HepG2 (cell line): ENCODE measurements around the gene HMCN2. TPM values are rescaled to one million over a fixed set of nuclear protein-coding genes. Genes with fewer than 3 reads are reported as not detected.

ENCODE experiments used
- CHD2 ChIP-seq: IDR thresholded peaks from 2 replicates; pipeline ENCODE4 v1.6.1; 2011; ENCODE audit warnings: low read depth, low read length, improper control_type of control experiment
- CREB1 ChIP-seq, 2 experiments: fragments of 450-650 bp in 1 of 2; IDR thresholded peaks; 2 replicates each; pipeline ENCODE4 v1.6.1; 2016 to 2017; ENCODE audit warnings: control low read depth in 1 of 2, mild to moderate bottlenecking in 1 of 2, missing compliant biosample characterization in 1 of 2, missing genetic modification characterization in 1 of 2
- ETV5 ChIP-seq: IDR thresholded peaks from 2 replicates; pipeline ENCODE4 v1.6.1; 2018; ENCODE audit warnings: missing biosample characterization, missing genetic modification reagents, inconsistent platforms, borderline replicate concordance
- HMGXB3 ChIP-seq: sonication (generic); formaldehyde crosslinking; IDR thresholded peaks from 2 replicates; pipeline ENCODE4 v1.4.0; 2020; ENCODE audit warnings: missing genetic modification reagents, borderline replicate concordance
- KDM3A ChIP-seq: IDR thresholded peaks from 2 replicates; pipeline ENCODE4 v1.6.1; 2018; ENCODE audit warnings: low read depth, missing compliant biosample characterization
- NR2F6 ChIP-seq, 2 experiments: IDR thresholded peaks; 2 replicates each; pipeline ENCODE4 v1.6.1; 2016; ENCODE audit warnings: antibody characterized with exemption in 1 of 2, mild to moderate bottlenecking in 1 of 2
- REXO4 ChIP-seq: sonication (generic); formaldehyde crosslinking; IDR thresholded peaks from 2 replicates; pipeline ENCODE4 v1.8.0; 2022; ENCODE audit warnings: missing genetic modification reagents, mild to moderate bottlenecking, borderline replicate concordance
- SPEN ChIP-seq: sonication (generic); formaldehyde crosslinking; IDR thresholded peaks from 2 replicates; pipeline ENCODE4 v1.5.1; 2020; ENCODE audit warnings: low read depth, mild to moderate bottlenecking, missing genetic modification reagents
- THAP9 ChIP-seq: sonication (generic); formaldehyde crosslinking; IDR thresholded peaks from 2 replicates; pipeline ENCODE4; 2020; ENCODE audit warnings: missing genetic modification reagents, mild to moderate bottlenecking, borderline replicate concordance
- TP53 ChIP-seq: sonication (generic); formaldehyde crosslinking; conservative IDR thresholded peaks from 2 replicates; pipeline ENCODE4 v1.4.0; 2020; ENCODE audit warnings: missing genetic modification reagents
- TRIM22 ChIP-seq: fragments of 450-650 bp; IDR thresholded peaks from 2 replicates; pipeline ENCODE4 v1.6.1; 2017
- ZNF367 ChIP-seq: sonication (generic); formaldehyde crosslinking; IDR thresholded peaks from 2 replicates; pipeline ENCODE4 v1.4.0; 2020; ENCODE audit warnings: missing genetic modification reagents, borderline replicate concordance
- ZNF616 ChIP-seq: sonication (generic); formaldehyde crosslinking; IDR thresholded peaks from 2 replicates; pipeline ENCODE4 v1.5.0; 2020; ENCODE audit warnings: low read depth, mild to moderate bottlenecking, missing genetic modification reagents
- ZNF724P ChIP-seq: sonication (generic); formaldehyde crosslinking; IDR thresholded peaks from 2 replicates; pipeline ENCODE4 v1.8.0; 2022; ENCODE audit warnings: missing genetic modification reagents, borderline replicate concordance
- ZNF780A ChIP-seq: sonication (generic); formaldehyde crosslinking; IDR thresholded peaks from 2 replicates; pipeline ENCODE4 v1.8.0; 2022; ENCODE audit warnings: mild to moderate bottlenecking, missing genetic modification reagents, moderate library complexity
- ZNF790 ChIP-seq: sonication (generic); formaldehyde crosslinking; IDR thresholded peaks from 2 replicates; pipeline ENCODE4 v1.8.0; 2022; ENCODE audit warnings: missing genetic modification reagents, mild to moderate bottlenecking, borderline replicate concordance
- ZZZ3 ChIP-seq: sonication (generic); formaldehyde crosslinking; IDR thresholded peaks from 2 replicates; pipeline ENCODE4 v1.4.0; 2020; ENCODE audit warnings: missing genetic modification reagents, mild to moderate bottlenecking, borderline replicate concordance
- polyA plus RNA-seq, 8 experiments: library from polyadenylated mRNA; depleted of rRNA in 3 of 8; stranded (reverse) in 7 of 8; unstranded in 1 of 8; fragments of >200 nt; fragmentation: Illumina TruSeq in 4 of 8; extraction: Trizol in 4 of 8; gene quantifications; 2 replicates each; pipeline versions ENCODE4 v1.2.1 to v1.2.3, GENCODE V29; 2011 to 2016; ENCODE audit warnings: low read depth in 4 of 8, missing spikeins in 1 of 8, mixed read lengths in 1 of 8; ENCODE audit not compliant: insufficient read depth in 1 of 8
- total RNA-seq, 5 experiments: library from RNA; depleted of rRNA; stranded (reverse); fragments of >200 nt; fragmentation: Illumina TruSeq; extraction: Trizol; gene quantifications; 2 replicates each; pipeline ENCODE4 v1.2.3, GENCODE V29; 2016; ENCODE audit warnings: low read depth in 1 of 5
- TF ChIP-seq, protein P1 (sequence below): sonication (generic); formaldehyde crosslinking; IDR thresholded peaks from 2 replicates; pipeline ENCODE4 v1.8.0; 2022; ENCODE audit warnings: mild to moderate bottlenecking, missing genetic modification reagents; ENCODE audit not compliant: insufficient replicate concordance

HMCN2 gene
- total and polyA plus RNA-seq, 2 of the 13 experiments (the other 11 are each of a cell fraction or from before 2014, with no cell fraction given), result 0.09 TPM; not detected in 1

DNA sequence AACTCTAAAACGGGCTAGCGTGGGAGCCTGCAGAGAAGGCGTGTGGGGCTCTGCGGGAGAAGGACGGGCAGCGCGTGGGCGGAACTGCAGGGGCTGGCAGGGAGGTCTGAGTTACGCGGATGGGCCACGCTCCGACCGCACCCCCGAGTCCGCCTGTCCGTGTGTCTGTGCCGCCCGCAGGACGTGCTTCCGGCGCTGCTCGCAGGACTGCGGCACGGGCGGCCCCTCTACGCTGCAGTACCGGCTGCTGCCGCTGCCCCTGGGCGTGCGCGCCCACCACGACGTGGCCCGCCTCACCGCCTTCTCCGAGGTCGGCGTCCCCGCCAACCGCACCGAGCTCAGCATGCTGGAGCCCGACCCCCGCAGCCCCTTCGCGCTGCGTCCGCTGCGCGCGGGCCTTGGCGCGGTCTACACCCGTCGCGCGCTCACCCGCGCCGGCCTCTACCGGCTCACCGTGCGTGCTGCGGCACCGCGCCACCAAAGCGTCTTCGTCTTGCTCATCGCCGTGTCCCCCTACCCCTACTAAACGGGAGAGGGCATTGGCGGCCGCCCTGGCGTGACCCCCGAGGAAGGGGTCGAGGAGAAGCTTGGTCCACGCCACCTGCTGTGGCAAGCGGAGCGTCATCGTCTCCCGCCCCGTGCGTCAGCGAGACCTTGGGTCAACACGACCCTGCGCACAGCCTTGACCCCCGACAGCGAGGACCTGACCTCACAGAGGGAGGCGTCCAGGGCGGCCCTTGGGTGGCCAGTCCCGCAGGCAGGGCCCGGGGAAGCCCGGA is 167.8 kb downstream of the HMCN2 start (continued):
- TF ChIP-seq HMGXB3 (no peak), CHD2 (no peak), ZZZ3 (no peak), CREB1 (IDR thresholded peaks at IDR 0.05) (peak; percentile 68), CREB1 (CRISPR knock-in tag; IDR thresholded peaks at IDR 0.05) (no peak), TRIM22 (no peak), ETV5 (peak; percentile 63; the same call in 1 of the 2 replicates), ZNF616 (CRISPR knock-in tag) (0 out of 2 replicates have a peak, but pooled peaks have one; percentile 34), ZNF724P (CRISPR knock-in tag) (peak; percentile 38; the same call in 1 of the 2 replicates), NR2F6 (IDR thresholded peaks at IDR 0.05) (peak; percentile 88; the same call in 1 of the 2 replicates), NR2F6 (CRISPR knock-in tag; IDR thresholded peaks at IDR 0.05) (peak; percentile 95), ZNF790 (CRISPR knock-in tag) (no peak), ZNF367 (CRISPR knock-in tag) (no peak), ZNF780A (CRISPR knock-in tag) (no peak), KDM3A (no peak), THAP9 (CRISPR knock-in tag) (no peak), TP53 (CRISPR knock-in tag) (no peak), SPEN (peak; percentile 79), REXO4 (CRISPR knock-in tag) (0 out of 2 replicates have a peak, but pooled peaks have one; percentile 7)
- TF ChIP-seq, protein P1, sequence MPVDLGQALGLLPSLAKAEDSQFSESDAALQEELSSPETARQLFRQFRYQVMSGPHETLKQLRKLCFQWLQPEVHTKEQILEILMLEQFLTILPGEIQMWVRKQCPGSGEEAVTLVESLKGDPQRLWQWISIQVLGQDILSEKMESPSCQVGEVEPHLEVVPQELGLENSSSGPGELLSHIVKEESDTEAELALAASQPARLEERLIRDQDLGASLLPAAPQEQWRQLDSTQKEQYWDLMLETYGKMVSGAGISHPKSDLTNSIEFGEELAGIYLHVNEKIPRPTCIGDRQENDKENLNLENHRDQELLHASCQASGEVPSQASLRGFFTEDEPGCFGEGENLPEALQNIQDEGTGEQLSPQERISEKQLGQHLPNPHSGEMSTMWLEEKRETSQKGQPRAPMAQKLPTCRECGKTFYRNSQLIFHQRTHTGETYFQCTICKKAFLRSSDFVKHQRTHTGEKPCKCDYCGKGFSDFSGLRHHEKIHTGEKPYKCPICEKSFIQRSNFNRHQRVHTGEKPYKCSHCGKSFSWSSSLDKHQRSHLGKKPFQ, result no peak
